HepG2 (cell line): Measurements from ENCODE around the gene MARCHF4. TPM values are rescaled to one million over a fixed set of nuclear protein-coding genes. Genes with fewer than 3 reads are reported as not detected.

ENCODE experiments used
- CAMTA2 ChIP-seq: sonication (generic); formaldehyde crosslinking; IDR thresholded peaks from 2 replicates; pipeline ENCODE4 v1.4.0; 2020; ENCODE audit warnings: mild to moderate bottlenecking, missing genetic modification reagents, borderline replicate concordance
- GTF3A ChIP-seq: sonication (generic); formaldehyde crosslinking; conservative IDR thresholded peaks from 2 replicates; pipeline ENCODE4 v1.4.0; 2020; ENCODE audit warnings: mild to moderate bottlenecking, missing genetic modification reagents
- HDAC1 ChIP-seq: sonication (generic); formaldehyde crosslinking; IDR thresholded peaks from 2 replicates; pipeline ENCODE4 v1.5.1; 2020; ENCODE audit warnings: mild to moderate bottlenecking, missing genetic modification reagents
- KDM1A ChIP-seq: IDR thresholded peaks from 2 replicates; pipeline ENCODE4 v1.6.1; 2016; ENCODE audit warnings: missing compliant biosample characterization
- KDM2A ChIP-seq: sonication (generic); formaldehyde crosslinking; IDR thresholded peaks from 2 replicates; pipeline ENCODE4 v1.4.0; 2020; ENCODE audit warnings: low read depth, missing genetic modification reagents, borderline replicate concordance
- PHF21A ChIP-seq: sonication (generic); formaldehyde crosslinking; IDR thresholded peaks from 2 replicates; pipeline ENCODE4 v1.5.0; 2020; ENCODE audit warnings: mild to moderate bottlenecking, missing genetic modification reagents
- RAD21 ChIP-seq: fragments of 450-650 bp; formaldehyde crosslinking; IDR thresholded peaks from 2 replicates; pipeline ENCODE4 v1.5.0; 2020; ENCODE audit warnings: mild to moderate bottlenecking
- ZNF205 ChIP-seq: IDR thresholded peaks from 2 replicates; pipeline ENCODE4 v1.6.1; 2018; ENCODE audit warnings: missing biosample characterization, missing genetic modification reagents
- ZNF383 ChIP-seq: sonication (generic); formaldehyde crosslinking; IDR thresholded peaks from 2 replicates; pipeline ENCODE4 v1.4.0; 2020; ENCODE audit warnings: missing genetic modification reagents, mild to moderate bottlenecking, borderline replicate concordance
- ZNF441 ChIP-seq: sonication (generic); formaldehyde crosslinking; IDR thresholded peaks from 2 replicates; pipeline ENCODE4 v1.7.0; 2021; ENCODE audit warnings: missing genetic modification reagents, borderline replicate concordance
- ZNF614 ChIP-seq: IDR thresholded peaks from 2 replicates; pipeline ENCODE4 v1.6.1; 2018; ENCODE audit warnings: missing biosample characterization, missing genetic modification reagents, inconsistent platforms, borderline replicate concordance
- ZNF652 ChIP-seq: IDR thresholded peaks from 2 replicates; pipeline ENCODE4 v1.6.1; 2016; ENCODE audit warnings: low read depth, borderline replicate concordance
- polyA plus RNA-seq, 8 experiments: library from polyadenylated mRNA; depleted of rRNA in 3 of 8; stranded (reverse) in 7 of 8; unstranded in 1 of 8; fragments of >200 nt; fragmentation: Illumina TruSeq in 4 of 8; extraction: Trizol in 4 of 8; gene quantifications; 2 replicates each; pipeline versions ENCODE4 v1.2.1 to v1.2.3, GENCODE V29; 2011 to 2016; ENCODE audit warnings: low read depth in 4 of 8, missing spikeins in 1 of 8, mixed read lengths in 1 of 8; ENCODE audit not compliant: insufficient read depth in 1 of 8
- total RNA-seq, 5 experiments: library from RNA; depleted of rRNA; stranded (reverse); fragments of >200 nt; fragmentation: Illumina TruSeq; extraction: Trizol; gene quantifications; 2 replicates each; pipeline ENCODE4 v1.2.3, GENCODE V29; 2016; ENCODE audit warnings: low read depth in 1 of 5
- TF ChIP-seq, protein P1 (sequence below): IDR thresholded peaks from 2 replicates; pipeline ENCODE4 v1.6.1; 2016; ENCODE audit warnings: low read depth, missing genetic modification reagents, missing compliant biosample characterization
- TF ChIP-seq, protein P2 (sequence below): sonication (generic); formaldehyde crosslinking; IDR thresholded peaks from 2 replicates; pipeline ENCODE4 v1.5.0; 2020; ENCODE audit warnings: missing genetic modification reagents
- TF ChIP-seq, protein P3 (sequence below): sonication (generic); formaldehyde crosslinking; IDR thresholded peaks from 2 replicates; pipeline ENCODE4 v1.5.1; 2020; ENCODE audit warnings: mild to moderate bottlenecking, missing genetic modification reagents, moderate library complexity
- TF ChIP-seq, protein P4 (sequence below): sonication (generic); formaldehyde crosslinking; IDR thresholded peaks from 2 replicates; pipeline ENCODE4; 2020; ENCODE audit warnings: missing genetic modification reagents, mild to moderate bottlenecking, borderline replicate concordance
- TF ChIP-seq, protein P5 (sequence below): sonication (generic); formaldehyde crosslinking; IDR thresholded peaks from 2 replicates; pipeline ENCODE4 v1.5.0; 2020; ENCODE audit warnings: mild to moderate bottlenecking, missing genetic modification reagents

Gene MARCHF4
- total and polyA plus RNA-seq, 2 of the 13 experiments (the other 11 are each of a cell fraction or from before 2014, with no cell fraction given), result not detected

DNA sequence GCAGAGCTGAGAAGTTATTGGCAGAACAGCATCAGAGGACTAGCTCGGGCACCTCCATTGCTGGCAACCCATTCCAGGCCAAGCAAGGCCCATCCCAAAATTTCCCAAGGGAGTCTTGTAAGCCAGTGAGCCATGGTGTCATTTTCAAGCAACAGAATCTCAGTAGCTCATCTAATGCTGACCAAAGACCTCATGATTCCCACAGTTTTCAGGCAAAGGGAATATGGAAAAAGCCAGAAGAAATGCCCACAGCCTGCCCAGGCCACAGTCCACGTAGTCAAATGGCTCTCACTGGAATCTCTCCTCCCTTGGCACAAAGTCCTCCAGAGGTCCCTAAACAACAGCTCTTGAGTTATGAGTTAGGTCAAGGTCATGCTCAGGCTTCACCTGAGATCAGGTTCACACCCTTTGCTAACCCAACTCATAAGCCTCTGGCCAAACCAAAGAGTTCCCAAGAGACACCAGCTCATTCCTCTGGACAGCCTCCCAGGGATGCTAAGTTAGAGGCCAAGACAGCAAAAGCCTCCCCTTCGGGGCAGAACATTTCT lies 42.6 kb upstream of the MARCHF4 start (continued):
- TF ChIP-seq, protein P1, sequence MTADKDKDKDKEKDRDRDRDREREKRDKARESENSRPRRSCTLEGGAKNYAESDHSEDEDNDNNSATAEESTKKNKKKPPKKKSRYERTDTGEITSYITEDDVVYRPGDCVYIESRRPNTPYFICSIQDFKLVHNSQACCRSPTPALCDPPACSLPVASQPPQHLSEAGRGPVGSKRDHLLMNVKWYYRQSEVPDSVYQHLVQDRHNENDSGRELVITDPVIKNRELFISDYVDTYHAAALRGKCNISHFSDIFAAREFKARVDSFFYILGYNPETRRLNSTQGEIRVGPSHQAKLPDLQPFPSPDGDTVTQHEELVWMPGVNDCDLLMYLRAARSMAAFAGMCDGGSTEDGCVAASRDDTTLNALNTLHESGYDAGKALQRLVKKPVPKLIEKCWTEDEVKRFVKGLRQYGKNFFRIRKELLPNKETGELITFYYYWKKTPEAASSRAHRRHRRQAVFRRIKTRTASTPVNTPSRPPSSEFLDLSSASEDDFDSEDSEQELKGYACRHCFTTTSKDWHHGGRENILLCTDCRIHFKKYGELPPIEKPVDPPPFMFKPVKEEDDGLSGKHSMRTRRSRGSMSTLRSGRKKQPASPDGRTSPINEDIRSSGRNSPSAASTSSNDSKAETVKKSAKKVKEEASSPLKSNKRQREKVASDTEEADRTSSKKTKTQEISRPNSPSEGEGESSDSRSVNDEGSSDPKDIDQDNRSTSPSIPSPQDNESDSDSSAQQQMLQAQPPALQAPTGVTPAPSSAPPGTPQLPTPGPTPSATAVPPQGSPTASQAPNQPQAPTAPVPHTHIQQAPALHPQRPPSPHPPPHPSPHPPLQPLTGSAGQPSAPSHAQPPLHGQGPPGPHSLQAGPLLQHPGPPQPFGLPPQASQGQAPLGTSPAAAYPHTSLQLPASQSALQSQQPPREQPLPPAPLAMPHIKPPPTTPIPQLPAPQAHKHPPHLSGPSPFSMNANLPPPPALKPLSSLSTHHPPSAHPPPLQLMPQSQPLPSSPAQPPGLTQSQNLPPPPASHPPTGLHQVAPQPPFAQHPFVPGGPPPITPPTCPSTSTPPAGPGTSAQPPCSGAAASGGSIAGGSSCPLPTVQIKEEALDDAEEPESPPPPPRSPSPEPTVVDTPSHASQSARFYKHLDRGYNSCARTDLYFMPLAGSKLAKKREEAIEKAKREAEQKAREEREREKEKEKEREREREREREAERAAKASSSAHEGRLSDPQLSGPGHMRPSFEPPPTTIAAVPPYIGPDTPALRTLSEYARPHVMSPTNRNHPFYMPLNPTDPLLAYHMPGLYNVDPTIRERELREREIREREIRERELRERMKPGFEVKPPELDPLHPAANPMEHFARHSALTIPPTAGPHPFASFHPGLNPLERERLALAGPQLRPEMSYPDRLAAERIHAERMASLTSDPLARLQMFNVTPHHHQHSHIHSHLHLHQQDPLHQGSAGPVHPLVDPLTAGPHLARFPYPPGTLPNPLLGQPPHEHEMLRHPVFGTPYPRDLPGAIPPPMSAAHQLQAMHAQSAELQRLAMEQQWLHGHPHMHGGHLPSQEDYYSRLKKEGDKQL (CRISPR knock-in tag), result no peak
- peak; percentile 63; the same call in 1 of the 2 replicates for TF ChIP-seq ZNF652 (CRISPR knock-in tag)
- TF ChIP-seq KDM1A (CRISPR knock-in tag), result no peak
- no peak for TF ChIP-seq GTF3A (CRISPR knock-in tag)
- no peak for TF ChIP-seq HDAC1 (CRISPR knock-in tag)
- no peak for TF ChIP-seq RAD21 (CRISPR knock-in tag)
- no peak for TF ChIP-seq ZNF441 (CRISPR knock-in tag)
- TF ChIP-seq CAMTA2 (CRISPR knock-in tag), result no peak
- peak; percentile 51; the same call in 1 of the 2 replicates for TF ChIP-seq PHF21A
- TF ChIP-seq ZNF383 (CRISPR knock-in tag), result no peak
- TF ChIP-seq KDM2A (CRISPR knock-in tag), result no peak
- no peak for TF ChIP-seq ZNF205 (CRISPR knock-in tag)
- TF ChIP-seq, protein P2, sequence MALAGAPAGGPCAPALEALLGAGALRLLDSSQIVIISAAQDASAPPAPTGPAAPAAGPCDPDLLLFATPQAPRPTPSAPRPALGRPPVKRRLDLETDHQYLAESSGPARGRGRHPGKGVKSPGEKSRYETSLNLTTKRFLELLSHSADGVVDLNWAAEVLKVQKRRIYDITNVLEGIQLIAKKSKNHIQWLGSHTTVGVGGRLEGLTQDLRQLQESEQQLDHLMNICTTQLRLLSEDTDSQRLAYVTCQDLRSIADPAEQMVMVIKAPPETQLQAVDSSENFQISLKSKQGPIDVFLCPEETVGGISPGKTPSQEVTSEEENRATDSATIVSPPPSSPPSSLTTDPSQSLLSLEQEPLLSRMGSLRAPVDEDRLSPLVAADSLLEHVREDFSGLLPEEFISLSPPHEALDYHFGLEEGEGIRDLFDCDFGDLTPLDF (CRISPR knock-in tag), result 0 out of 2 replicates have a peak, but pooled peaks have one; percentile 25
- TF ChIP-seq, protein P3, sequence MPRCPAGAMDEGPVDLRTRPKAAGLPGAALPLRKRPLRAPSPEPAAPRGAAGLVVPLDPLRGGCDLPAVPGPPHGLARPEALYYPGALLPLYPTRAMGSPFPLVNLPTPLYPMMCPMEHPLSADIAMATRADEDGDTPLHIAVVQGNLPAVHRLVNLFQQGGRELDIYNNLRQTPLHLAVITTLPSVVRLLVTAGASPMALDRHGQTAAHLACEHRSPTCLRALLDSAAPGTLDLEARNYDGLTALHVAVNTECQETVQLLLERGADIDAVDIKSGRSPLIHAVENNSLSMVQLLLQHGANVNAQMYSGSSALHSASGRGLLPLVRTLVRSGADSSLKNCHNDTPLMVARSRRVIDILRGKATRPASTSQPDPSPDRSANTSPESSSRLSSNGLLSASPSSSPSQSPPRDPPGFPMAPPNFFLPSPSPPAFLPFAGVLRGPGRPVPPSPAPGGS, result no peak
- no peak for TF ChIP-seq ZNF614
- TF ChIP-seq, protein P4, sequence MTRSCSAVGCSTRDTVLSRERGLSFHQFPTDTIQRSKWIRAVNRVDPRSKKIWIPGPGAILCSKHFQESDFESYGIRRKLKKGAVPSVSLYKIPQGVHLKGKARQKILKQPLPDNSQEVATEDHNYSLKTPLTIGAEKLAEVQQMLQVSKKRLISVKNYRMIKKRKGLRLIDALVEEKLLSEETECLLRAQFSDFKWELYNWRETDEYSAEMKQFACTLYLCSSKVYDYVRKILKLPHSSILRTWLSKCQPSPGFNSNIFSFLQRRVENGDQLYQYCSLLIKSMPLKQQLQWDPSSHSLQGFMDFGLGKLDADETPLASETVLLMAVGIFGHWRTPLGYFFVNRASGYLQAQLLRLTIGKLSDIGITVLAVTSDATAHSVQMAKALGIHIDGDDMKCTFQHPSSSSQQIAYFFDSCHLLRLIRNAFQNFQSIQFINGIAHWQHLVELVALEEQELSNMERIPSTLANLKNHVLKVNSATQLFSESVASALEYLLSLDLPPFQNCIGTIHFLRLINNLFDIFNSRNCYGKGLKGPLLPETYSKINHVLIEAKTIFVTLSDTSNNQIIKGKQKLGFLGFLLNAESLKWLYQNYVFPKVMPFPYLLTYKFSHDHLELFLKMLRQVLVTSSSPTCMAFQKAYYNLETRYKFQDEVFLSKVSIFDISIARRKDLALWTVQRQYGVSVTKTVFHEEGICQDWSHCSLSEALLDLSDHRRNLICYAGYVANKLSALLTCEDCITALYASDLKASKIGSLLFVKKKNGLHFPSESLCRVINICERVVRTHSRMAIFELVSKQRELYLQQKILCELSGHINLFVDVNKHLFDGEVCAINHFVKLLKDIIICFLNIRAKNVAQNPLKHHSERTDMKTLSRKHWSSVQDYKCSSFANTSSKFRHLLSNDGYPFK (CRISPR knock-in tag), result no peak
- TF ChIP-seq, protein P5, sequence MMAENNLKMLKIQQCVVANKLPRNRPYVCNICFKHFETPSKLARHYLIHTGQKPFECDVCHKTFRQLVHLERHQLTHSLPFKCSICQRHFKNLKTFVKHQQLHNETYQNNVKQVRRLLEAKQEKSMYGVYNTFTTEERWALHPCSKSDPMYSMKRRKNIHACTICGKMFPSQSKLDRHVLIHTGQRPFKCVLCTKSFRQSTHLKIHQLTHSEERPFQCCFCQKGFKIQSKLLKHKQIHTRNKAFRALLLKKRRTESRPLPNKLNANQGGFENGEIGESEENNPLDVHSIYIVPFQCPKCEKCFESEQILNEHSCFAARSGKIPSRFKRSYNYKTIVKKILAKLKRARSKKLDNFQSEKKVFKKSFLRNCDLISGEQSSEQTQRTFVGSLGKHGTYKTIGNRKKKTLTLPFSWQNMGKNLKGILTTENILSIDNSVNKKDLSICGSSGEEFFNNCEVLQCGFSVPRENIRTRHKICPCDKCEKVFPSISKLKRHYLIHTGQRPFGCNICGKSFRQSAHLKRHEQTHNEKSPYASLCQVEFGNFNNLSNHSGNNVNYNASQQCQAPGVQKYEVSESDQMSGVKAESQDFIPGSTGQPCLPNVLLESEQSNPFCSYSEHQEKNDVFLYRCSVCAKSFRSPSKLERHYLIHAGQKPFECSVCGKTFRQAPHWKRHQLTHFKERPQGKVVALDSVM, result peak; percentile 49; the same call in 1 of the 2 replicates
